HG03060 (cell line): Measurements from ENCODE around the gene NFILZ.

Experiments used
- ATAC-seq: cut with Tn5 transposase; IDR thresholded peaks from one replicate; pipeline ENCODE4 v1.9.1; 2021; ENCODE audit warnings: low read depth, moderate number of reproducible peaks; ENCODE audit not compliant: unreplicated experiment

The NFILZ gene

DNA sequence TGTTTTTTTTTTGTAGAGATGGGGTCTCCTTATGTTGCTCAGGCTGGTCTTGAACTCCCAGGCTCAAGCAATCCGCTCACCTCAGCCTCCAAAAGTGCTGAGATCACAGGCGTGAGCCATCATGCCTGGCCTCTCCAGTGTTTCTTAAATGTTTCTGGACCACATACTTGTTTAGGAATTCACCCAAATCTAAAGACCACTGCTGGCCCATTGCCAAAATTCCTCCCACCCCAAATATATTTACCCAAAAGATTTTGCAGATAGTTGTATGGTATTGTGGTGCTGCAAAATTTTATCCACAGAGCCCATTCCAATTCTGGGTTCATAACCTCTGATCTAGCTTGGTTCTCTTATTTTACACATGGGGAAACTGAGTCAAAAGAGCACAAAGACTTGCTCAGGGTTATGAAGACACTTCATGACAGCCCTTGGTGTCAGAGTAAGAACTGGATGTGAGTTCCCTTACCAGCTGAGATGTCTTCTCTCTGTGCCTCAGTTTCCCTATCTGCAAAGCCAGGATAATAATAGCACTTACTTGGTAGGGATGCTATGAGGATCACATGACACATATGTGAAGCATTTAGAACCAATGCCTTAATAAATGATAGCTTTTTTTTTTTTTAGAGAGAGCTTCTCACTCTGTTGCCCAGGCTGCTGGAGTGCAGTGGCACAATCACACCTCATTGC lies 10.9 kb downstream of the NFILZ start:
- no peak for ATAC-seq

GRCh38 chr19:8641908-8642547 lies 11.6 kb downstream of the NFILZ start:
- ATAC-seq: no peak

GRCh38 chr19:8642561-8642960 lies 12.1 kb downstream of the NFILZ start:
- no peak for ATAC-seq

DNA sequence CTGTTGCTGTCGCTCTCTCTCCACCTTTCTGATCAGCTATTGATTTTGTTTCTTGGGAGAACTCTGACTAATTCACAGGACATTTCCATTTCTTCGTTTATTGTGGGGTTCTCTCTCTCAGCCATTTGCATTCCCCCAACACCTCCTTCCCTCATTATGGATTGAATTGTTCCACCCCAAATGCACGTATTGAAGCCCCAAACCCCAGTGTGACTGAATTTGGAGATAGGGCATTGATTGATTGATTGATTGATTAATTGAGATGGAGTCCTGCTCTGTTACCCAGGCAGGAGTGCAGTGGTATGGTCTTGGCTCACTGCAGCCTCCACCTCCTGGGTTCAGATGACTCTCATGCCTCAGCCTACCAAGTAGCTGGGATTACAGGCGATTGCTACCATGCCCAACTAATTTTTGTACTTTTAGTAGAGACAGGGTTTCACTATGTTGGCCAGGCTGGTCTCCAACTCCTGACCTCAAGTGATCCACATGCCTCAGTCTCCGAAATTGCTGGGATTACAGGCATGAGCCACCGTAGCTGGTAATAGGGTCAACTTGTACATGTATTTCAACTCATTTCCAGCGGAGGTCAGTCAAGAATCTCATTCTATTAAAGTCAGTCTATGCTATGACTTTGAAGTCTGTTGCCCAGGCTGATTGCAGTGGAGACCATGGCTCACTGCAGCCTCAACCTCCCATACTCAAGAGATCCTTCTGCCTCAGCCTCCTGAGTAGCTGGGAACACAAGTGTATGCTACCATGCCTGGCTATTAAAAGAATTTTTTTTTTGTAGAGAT lies 13.6 kb downstream of the NFILZ start:
- ATAC-seq: no peak

GRCh38 chr19:8648240-8648639 lies 17.8 kb downstream of the NFILZ start:
- no peak for ATAC-seq

GRCh38 chr19:8654591-8655339 lies 24.3 kb downstream of the NFILZ start:
- ATAC-seq: no peak

- ATAC-seq: no peak
These were observed 24.9 kb downstream of the NFILZ start for GRCh38 chr19:8655340-8655709.

GRCh38 chr19:8657869-8658268 lies 27.4 kb downstream of the NFILZ start:
- no peak for ATAC-seq

- no peak for ATAC-seq
These were observed 29.5 kb downstream of the NFILZ start for GRCh38 chr19:8659905-8660304.

DNA sequence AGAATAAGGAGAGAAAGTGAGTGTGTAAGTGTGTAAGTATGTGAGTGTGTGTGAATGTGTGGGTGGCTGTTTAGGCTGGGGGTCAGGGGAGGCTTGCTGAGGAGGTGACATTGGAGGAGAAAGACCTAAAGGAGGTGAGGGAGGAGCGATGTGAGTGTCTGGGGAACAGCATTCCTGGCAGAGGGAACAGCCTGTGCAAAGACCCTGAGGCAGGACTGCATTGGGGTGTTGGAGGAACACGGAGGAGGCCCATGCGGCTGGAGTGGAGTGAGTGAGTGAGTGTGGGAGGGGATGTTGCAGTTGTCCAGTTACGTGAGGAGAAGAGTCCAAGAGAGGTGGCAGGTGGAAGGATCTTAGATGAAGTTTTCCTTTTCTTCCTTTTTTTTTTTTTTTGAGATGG lies 31.8 kb downstream of the NFILZ start:
- no peak for ATAC-seq

- no peak for ATAC-seq
These were observed 33.7 kb downstream of the NFILZ start for GRCh38 chr19:8663920-8664670.

- ATAC-seq: no peak
These were observed 34.2 kb downstream of the NFILZ start for GRCh38 chr19:8664671-8665057.

DNA sequence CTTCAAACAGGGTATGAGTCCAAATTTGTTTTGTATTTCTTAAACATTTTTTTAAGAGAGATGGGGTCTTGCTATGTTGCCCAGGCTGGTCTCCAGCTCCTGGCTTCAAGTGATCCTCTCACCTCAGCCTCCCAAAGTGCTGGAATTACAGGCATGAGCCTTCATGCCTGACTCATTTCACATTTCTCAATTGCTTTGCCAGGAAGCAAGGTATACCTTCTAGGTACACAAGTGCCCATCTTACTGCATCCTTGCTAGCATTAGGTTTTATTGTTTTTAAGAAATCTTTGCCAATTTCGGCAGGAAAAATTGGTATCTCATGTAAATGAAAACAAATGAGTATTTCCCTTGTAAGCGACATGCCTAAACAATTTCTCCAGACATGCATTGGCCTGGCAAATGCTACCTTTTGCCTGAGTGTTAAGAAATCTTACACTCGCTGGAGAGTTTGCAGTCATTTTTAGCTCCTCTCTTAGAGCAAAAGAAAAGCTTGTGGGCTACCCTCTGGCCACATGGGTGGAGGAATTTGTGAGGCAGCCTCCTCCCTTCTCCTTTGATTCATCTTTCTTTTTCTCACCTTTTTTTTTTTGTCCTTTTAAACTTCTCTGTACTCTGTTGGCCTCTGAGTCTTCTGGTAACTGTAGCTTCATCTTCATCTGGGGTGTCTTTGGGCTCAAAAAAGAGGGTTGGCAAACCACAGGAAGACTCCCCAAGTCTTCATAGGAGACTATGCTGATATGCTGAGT lies 35.2 kb downstream of the NFILZ start:
- ATAC-seq: no peak

DNA sequence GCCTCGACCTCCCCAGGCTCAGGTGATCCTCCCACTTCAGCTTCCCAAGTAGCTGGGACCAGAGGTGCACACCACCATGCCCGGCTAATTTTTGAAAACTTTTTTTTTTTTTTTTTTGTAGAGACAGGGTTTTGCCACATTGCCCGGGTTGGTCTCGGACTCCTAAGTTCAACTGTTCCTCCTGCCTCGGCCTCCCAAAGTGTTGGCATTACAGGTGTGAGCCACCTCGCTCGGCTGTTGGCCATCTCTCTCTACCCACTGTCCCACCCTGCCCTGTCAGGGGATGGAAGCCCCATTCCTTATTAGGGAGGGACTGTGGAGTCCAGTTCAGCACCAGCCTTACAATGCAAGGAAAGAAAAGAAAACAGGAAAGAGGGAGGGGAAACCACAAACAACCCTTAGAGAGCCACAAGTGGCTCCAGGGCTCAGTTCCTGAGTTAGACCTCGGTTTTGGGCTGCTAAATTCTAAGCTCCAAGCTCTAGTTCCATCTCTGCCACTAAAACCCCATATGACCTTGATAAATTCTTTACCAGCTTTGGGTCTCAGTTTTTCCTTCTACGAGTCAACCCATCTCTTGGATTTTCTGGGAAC lies 36.5 kb downstream of the NFILZ start:
- no peak for ATAC-seq

- no peak for ATAC-seq
These were observed 43.0 kb downstream of the NFILZ start for GRCh38 chr19:8673276-8673891.

DNA sequence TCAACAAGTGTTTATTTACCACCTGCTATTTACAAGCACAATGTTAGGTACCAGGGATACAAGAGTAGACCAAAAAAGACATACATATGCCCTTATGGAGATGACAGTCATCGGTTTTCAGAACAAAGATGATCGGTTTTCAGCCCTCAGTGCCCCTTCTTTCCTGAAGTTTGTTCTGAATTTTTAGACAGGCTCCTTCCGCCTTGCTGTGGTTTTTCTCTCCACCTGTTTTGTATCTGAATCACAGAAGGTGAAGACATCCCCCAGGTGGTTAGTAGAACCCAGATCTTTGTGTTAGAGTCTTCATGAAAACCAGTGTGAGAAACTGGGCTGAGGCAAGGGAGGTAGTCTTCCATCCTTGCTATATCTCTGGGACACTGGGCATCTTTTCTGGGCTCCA lies 44.6 kb downstream of the NFILZ start:
- ATAC-seq: no peak

- no peak for ATAC-seq
These were observed 47.9 kb downstream of the NFILZ start for GRCh38 chr19:8678244-8678807.
